Left colon (tissue), 2 donors: ENCODE measurements around the gene PPY. TPM values are rescaled to one million over a fixed set of nuclear protein-coding genes. Genes with fewer than 3 reads are reported as not detected.
"Not testable (repeated sequence)": the region's sequence is repeated elsewhere in the genome, so short reads cannot be mapped to it uniquely, and the experiment has no call there.

Experiments used
- ATAC-seq: fragments of 200-7000 bp; cut with Tn5 transposase; one replicate; pipeline ENCODE4 v1.9.1; 2020; ENCODE audit warnings: mild to moderate bottlenecking, moderate library complexity
- DNase-seq, 2 donors: peaks; one replicate each; pipeline ENCODE4 v3.0.0-alpha.2; 2020
- intact Hi-C, 2 donors: fragments of 100-400 bp; cut with DNase I in 1 of 2; cut with micrococcal nuclease in 1 of 2; formaldehyde crosslinking; loops; one replicate each; pipeline versions ENCODE4 v1.11.2 to v1.14.0; 2022; cut with DNase I, micrococcal nuclease
- long read RNA-seq: library from polyadenylated mRNA; unstranded; transcript quantifications from one replicate; pipeline ENCODE4 v2.0.0, GENCODE V29; 2021
- total RNA-seq, 2 donors: library from RNA; stranded (reverse); fragmentation: NEBNext Ultra II Directional; extraction: Animal tissue kit (Norgen Biotek cat#: 25700); gene quantifications; one replicate each; pipeline ENCODE4 v1.2.1, GENCODE V29; 2021
- donor health status: DM: no; HTN: no; CAD: no.
- donor health status: DM: yes; HTN: yes; CAD: no.

PPY gene, protein sequence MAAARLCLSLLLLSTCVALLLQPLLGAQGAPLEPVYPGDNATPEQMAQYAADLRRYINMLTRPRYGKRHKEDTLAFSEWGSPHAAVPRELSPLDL
- 1 to 10 TPM in 1 of 2 donors, not detected in 1; 2.0 TPM for total RNA-seq
- long read RNA-seq, partial matches to known transcripts: 0 of 1 reads
- long read RNA-seq, other reads (novel, unspliced or antisense): 0 of 1 reads

DNA sequence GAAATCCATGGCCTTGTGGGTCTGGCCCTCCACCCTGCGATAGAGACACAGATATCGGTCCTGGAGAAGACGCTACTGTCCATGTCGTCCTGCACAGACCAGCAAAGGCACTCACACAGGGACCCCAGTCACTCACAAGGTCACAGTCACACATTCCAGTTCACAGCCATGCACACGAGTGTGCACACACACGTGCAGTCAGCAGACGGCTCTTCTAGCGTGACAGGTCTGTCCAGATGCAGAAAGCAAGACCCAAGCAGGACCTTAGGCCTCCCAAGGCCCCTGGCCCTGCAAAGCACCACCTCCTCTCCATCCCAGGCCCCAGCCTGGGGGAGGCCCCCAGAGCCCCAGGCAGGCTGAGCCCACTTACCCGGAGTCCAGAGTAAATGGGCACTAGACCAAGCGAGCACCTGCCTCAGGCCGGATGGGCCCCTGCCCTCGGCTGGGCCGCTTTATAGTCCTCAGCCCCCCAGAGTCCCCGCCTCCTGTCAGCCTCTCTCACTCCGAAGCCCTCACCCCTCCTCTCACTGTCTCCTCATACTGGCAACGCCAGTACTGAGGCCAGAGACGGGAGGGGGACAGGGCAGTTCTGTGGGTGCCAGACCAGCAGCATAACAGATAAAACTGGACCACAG lies at the start of gene PPY:
PPY (minus strand) TSS at position 426 of the 635 bp plus-strand sequence. CDS start 822 bp downstream, outside the sequence.
- intact Hi-C loops: loop anchor here in 1 of 2 donors (10.0 kb wide), 1 partner anchor 53 kb away; no protein-coding TSS in a partner anchor
- ATAC-seq (no peak), DNase-seq (no peak)

DNA sequence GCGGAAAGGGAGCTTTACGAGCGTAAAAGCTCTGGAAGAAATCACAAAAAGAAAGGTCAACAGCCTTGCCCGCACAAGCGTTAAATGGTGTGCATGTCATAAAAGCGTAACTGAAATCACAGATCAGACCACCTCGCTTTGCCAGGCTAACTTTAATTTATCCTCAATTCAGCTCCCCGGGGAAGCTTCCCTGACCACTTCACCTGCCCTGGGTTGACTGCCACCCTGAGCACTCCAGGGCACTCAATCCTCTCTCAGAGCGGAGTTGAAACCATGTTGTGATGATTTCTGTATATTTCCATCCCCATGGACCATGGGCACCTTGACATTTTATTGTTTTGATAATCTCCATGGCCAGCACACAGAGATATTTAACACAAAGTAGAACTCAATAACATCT lies 46.0 kb upstream of the PPY start:
- DNase-seq (no peak), ATAC-seq (no peak)
- intact Hi-C loops: no loop called here

DNA sequence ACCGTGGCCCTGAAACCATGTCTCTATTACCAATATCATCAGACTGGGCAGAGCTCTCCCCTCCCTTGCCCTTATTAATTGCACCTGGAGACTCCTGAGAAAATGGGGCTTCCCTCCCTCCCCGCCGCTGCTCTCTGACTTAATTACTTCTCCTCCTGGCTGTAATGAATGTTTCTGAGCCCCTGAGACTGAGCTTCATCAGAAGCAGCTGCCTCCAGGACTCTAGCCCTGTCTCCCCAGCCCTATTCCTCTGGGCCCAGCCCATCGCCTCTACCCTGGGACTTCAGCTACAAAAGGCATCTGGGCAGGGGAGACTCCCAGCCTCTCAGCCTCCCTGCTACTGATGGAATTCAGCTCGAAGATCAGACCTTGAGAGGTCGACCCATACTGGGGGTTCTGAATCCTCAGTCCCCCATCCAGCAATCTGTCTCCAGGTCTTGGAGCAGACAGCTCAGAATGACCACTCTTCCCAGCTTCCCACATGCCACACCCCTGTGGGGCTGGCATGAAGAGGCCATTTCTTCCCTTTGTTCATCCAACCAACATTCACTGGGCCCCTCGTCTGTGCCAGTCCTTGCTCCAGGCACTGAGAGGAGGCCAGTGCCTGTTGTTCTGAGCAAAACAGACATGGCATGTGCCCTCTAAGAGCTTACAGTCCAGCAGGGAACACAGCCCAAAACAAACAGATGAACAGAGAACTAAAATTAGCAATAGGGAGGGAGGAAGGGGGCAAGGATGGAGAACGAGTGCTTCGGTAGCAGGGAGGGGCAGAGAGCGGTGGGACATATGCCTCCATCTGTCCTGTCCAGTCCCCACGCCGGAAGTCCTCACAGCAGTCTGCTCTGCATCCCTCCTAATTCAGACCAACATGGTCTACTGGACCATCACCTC lies 45.1 kb upstream of the PPY start:
- no peak for DNase-seq
- intact Hi-C loops: no loop called here
- ATAC-seq: no peak

DNA sequence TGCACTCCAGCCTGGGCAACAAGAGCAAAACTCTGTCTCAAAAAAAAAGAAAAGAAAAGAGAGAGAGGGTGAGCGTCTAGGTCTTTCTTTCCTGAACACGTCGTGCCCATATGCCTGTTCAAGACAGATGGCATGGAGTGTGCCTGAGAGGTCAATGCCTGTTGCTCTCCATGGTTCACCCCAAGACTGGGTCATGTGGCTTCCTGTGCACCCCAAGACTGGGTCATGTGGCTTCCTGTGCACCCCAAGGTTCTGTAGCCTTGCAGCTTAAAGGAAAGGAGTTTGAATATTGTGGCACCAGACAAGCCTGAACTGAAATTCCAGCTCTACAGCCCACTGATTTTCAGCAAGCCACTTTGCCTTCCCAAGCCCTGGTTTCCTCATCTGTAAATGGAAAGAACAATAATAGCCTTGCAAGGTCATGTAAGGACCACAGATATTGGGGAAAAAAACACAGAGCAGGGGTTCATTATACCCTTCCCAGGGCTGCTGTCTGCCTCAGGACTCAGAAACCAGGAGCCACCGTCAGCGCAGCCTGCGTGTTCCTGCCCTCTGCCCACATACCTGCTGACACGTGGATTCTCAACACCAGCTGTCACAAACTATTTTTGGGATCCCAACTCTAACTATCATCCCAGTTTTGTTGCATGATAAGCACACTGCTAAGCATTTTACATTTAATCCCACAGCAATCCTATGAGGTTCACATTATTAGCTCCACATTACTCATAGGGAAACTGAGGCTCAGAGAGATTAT lies 44.1 kb upstream of the PPY start:
- ATAC-seq (no peak), DNase-seq (no peak)
- intact Hi-C loops: no loop called here

DNA sequence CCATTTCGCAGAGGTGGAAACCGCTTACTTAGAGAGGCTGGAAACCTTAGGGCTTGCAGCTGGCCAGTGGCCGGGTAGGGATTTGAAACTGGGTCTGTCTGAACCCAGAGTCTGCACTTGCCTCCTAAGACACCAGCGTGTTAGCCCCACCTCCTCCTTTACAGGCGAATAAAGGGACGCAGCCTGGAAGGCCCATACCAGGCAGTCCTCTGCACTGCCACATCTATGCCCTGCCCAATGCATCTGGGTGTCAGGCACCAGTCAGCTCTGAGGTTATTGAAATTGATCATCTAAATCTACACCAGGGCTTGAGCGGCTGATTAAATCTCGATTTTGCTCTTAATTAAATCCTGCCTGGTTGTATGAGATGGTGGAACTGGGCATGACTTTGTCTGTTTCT lies 42.2 kb upstream of the PPY start:
- no peak for DNase-seq
- intact Hi-C loops: no loop called here
- peak; percentile 44 for ATAC-seq

DNA sequence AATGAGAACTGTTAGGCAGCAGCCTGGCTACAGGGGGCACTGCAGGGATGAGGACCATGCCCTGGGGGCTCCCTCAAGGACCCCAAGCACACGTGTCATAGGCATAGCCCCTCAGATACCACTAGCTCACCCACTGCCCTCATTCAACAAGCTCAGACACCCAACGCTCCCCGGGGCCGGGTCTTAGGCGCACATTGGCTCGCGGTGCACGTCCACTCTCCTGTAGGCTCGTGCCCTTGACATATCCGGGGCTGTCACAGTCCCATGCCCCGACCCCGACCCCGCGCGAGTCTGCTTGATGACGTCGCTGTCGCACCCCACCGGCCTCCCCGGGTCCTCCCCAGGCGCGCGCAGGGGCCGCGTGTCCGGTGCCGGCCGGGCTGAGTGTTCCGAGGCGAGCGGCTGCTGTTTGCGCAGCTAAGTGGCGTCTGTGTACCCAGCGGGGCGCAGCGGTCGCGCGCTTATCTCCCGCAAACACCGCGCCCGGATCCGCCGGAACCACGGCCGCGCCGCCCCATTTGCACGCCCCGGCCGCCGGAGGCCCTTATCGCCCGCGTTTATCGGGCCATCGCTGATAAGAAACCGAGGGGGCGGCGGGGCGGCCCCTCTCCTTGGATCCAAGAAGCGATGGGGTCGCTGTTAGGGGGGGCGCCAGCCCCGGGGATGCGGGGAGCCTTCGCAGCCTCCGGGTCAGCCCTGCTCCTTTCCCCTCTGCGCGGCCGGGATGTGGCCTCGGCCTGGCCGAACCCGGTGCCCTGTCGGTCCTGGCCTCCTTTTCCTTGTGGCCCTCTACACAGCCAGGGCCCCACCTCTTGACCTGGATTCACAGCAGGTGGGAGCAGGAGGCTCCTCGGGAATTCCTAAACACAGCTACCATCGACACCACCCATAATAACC lies 41.5 kb upstream of the PPY start:
- DNase-seq (peak in 1 of 2 donors; percentile 61), ATAC-seq (peak; percentile 94)
- intact Hi-C loops: no loop called here

DNA sequence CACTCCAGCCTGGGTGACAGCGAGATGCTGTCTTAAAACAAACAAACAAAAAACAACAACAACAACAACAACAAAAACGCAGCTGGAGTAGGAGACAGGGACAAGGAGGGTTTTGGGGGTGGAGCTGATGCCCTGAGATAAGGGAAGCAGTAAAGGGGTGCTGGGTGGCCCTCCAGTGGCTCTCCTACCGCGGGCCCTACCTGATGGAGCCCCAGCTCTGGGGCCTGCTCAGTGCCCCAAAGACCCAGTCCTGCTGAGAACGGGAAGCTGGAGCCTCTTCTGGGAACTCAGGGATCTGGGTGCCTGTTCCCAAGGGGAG lies 40.9 kb upstream of the PPY start:
- intact Hi-C loops: no loop called here
- no peak for ATAC-seq

DNA sequence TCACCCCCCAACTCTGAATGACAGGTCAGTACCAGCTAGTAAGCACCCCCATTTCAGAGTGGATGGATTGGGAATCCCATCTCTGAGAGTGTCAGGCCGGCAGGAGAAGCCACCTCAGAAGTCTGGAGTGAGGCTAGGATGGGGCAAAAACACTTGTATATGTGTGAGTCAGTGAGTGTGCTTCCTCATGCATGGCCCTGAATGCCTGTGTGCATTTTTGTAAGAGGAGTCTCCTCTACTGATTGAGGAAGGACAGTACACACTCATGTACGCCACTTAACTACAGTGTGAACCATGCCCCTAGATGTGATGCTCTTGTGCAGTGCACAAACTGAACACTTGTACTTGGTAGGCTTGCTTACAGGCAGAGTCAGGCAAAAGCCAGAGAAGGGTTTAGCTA lies 39.9 kb upstream of the PPY start:
- DNase-seq (no peak), ATAC-seq (no peak)
- intact Hi-C loops: no loop called here

More for the DNA sequence above, 40.9 kb upstream of the PPY start:
- DNase-seq: no peak

DNA sequence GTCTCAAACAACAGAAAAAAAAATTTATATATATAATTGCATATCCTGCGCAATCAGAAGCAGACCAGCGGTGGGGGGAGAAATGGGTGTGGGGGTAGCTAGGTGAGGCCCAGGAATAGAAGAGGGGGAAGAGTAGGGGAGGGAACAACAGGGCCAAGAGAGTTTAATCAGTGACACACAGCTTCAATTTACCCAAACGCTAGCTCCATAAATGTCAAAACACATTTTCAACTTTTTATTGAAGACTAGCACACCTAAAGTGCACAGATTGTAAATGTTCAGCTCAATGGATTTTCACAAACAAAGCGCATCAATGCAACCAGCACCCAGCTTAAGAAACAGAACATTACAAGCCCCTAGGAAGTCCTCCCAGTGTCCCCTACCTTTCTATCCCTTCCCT lies 37.4 kb upstream of the PPY start:
- DNase-seq (no peak), ATAC-seq (no peak)

DNA sequence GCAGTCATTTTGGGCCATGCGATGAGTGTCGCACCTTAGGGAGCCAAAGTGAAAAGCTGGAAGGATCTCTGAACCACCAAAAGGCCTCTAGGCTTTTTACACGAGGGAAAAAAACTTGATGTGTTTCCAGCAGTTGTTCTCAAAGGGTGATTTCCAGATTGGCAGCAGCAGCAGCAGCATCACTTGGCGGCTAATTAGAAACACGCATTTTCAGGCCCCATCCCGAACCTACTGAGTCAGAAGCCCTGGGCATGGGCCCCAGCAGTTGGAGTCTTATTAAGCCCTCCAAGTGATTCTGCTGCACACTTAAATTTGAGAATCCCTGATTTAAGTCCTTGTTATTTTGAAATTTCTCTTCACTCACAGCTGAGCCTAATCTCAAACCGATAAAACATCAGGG lies 36.7 kb upstream of the PPY start:
- no peak for DNase-seq
- no peak for ATAC-seq
- intact Hi-C loops: no loop called here

More for the DNA sequence above, 37.4 kb upstream of the PPY start:
- intact Hi-C loops: no loop called here

DNA sequence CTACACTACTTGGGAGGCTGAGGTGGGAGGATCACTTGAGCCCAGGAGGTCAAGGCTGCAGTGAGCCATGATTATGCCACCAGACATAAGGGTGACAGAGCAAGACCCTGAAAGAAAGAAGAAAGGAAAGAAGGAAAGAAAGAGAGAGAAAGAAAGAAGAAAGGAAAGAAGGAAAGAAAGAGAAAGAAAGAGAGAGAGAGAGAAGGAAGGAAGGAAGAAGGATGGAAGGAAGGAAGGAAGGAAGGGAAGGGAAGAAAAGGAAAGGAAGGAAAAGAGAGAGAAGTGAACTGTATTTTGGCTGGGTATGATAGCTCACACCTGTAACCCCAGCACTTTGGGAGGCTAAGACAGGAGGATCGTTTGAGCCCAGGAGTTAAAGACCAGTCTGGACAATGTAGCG lies 35.8 kb upstream of the PPY start:
- intact Hi-C loops: no loop called here
- ATAC-seq (no peak), DNase-seq (no peak)

DNA sequence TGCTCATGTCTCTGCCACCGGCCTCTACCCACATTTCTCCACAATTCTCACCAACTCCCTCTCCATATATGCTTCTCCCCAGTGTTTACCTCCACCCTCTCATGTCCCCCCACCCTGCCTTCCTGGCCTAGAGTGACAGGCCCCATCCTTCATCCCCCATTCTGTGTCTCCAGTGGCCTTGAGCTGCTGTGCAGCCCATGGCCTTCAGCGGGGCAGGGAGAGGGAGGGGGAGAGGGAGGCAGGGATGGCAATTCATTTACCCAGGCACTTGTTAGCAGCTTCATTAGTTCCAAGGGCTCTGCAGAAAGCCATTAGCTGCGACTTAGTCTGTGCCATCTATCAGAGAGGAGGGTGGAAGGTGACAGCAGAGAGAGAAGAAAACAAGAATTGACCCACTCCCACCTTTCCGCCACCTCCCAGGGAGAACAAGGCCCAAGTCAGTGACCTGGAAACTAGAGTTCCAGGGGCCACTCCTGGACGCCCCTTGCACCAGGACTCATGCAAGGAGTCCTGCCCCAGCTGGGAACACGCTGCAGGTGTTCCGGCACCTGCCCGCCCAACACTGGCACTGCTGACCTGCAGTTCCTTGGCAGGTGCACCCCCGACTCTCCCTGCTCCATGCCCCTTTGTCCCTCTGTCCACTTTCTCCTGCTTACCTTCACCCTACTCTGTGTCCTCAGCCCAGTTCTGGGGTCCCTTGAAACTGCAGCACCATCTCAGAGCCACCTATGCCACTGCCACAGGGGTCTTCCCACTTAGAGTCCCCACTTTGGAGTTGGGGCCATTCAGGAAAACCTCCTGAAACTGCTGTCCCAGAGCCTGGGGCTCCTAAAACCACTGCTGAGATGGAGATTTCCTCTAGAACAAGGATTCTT lies 34.9 kb upstream of the PPY start:
- no peak for ATAC-seq
- intact Hi-C loops: no loop called here
- no peak for DNase-seq

DNA sequence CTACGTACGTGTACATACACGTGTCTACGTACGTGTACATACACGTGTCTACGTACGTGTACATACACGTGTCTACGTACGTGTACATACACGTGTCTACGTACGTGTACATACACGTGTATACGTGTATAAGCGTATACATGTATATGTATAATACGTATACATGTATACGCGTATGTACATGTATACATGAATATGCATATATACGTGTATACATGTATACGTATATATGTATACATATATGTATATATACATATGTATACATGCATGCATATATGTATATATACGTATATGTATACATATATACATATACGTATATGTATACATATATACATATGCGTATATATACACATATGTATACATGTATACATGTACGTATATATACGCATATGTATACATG lies 33.6 kb upstream of the PPY start:
- no peak for ATAC-seq
- intact Hi-C loops: no loop called here
- DNase-seq: no peak

DNA sequence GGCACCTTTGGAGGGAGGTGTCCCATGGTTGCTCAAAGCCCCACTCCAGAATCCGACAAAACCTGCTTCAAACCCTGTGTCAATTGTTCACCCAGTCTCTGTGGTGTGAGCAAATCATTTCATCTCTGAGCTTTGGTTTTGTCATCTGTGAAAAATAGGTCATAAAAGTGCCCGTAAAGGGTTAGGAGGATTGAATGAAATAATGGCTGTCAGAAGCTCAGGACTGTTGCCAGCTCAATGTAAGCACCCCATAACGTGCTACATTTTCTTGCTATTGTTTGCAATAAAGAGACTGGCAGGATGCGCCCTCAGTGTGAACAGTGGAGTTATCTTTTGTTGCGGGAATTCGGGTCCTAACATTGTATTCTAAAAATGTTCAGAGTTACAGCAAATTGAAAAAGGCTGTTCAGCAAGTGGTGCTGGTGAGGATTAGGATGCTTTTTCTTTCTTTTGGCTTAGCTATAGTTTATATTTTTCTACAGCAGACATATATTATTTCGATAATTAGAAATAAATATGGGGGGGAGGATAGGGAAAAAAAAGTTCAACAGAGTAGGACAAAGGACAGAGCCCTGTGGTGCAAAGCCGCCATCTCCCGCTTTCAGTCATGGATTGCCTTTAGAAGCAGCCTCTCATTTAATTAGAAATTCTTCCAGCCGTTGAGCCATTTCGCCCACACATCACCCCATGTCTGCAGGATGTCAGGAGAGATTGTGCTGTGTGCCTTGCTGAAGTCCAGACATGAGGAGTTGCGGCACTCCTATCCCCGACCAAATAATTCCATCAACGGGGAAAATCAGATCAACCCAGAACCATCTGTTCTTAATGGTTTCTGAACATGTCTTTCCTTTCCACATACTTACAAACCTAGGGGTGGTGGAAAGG lies 32.3 kb upstream of the PPY start:
- no peak for DNase-seq
- intact Hi-C loops: no loop called here
- ATAC-seq: no peak

DNA sequence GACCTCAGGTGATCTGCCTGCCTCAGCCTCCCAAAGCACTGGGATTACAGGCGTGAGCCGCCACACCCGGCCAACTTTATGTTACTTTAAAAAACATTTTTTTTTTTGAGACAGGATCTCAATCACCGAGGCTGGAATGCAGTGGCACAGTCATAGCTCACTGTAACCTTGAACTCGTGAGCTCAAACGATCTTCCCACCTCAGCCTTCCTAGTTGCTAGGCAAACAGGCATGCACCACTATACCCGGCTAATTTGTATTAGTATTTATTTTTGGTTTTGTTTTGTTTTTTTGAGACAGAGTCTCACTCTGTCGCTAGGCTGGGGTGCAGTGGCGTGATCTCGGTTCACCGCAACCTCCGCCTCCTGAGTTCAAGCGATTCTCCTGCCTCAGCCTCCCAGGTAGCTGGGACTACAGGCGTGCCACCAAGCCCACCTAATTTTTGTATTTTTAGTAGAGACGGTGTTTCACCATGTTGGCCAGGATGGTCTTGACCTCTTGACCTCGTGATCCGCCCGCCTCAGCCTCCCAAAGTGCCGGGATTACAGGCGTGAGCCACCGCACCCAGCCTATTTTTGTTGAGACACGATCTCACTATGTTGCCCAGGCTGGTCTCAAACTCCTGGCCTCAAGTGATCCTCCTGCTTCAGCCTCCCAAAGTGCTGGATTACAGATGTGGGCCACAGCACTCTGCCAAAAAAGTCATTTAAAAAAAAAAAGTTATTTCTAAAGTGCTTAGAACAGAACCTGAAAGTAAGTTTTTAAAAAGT lies 30.4 kb upstream of the PPY start:
- ATAC-seq: not testable (repeated sequence)

DNA sequence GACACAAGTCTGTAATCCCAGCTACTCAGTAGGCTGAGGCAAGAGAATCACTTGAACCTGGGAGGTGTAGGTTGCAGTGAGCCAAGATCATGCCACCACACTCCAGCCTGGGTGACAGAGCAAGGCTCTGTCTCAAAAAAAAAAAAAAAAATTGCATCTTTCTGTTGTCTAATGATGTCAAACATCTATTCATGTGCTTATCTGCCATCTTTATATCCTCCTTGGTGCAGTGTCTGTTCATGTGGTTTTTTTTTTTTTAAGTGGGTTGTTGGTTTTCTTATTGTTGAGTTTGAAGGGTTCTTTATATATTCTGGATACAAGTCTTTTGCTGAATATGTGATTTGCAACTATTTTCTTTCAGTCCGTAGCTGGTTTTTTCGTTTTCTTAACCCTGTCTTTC lies 29.2 kb upstream of the PPY start:
- intact Hi-C loops, DNase-seq, ATAC-seq: not testable (repeated sequence)

More for the DNA sequence above, 30.4 kb upstream of the PPY start:
- DNase-seq, intact Hi-C loops: not testable (repeated sequence)
